Ecto neural progenitor cell (in vitro differentiated cells): ENCODE measurements around the gene GPX7.

Source experiments
- DNase-seq: peaks from one replicate; pipeline ENCODE4 v3.0.0-alpha.2; 2018; ENCODE audit warnings: low spot score

Gene GPX7

DNA sequence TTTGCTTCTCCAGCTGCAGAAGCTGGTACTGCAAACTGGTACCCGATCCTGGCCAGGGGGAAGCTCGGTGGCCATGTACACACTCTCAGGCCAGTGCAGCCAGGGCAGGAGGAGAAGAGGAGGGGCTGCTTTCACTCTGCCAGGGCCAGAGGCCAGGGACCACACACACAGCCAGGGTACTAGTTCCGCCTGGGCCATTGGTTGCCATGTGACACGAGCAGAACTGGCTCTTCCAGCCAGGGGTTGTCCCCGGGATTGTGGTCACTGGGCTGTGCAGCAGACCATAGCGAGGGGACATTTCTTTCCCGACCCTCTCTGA lies 27.1 kb downstream of the GPX7 start:
- DNase-seq: peak; percentile 92

DNA sequence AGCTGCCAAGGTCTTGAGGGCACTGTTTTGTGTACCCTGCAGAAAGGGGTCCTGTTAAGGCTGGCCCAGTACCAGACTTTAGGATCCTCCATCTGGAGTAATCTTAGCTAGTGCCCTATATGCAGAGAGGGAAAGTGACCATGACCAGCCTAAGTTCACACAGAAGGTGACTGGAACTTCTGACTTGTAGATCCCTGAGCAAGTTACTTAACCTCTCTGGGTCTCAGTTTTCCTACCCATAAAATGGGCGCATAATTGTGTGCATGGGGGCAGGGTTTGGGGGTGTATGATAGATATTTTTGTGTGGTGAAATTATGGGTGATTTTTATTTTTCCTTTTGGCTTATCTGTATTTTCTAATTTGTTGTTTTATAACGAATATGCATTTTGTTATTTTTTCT lies 27.5 kb downstream of the GPX7 start:
- no peak for DNase-seq

DNA sequence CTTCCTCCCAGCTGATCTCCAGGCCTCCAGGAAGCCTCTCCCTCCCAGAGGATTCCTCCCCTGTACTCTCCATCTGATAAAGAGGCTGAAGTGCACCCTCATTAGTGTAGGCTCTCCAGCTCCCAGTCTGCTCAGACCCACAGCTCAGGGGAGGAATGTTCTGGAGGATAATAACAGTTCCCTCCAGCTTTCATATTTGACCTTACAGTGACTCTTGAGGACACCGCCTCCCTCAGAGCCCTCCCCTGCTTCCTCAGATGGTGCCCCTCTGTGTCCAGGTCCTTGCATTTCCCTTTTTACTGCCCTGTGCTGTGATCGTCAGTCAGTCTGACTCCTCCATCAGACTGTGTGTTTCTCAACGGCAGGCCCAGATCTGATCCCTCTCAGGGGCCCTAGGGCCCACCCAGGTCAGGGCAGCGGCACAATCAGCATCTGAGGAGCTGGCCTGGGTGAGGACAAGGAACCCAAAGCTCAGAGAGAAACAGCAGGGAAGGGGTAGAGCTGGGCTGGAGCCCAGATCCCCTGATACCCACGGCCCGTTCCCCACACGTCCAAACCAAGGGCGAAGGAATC lies 29.7 kb downstream of the GPX7 start:
- DNase-seq: no peak

DNA sequence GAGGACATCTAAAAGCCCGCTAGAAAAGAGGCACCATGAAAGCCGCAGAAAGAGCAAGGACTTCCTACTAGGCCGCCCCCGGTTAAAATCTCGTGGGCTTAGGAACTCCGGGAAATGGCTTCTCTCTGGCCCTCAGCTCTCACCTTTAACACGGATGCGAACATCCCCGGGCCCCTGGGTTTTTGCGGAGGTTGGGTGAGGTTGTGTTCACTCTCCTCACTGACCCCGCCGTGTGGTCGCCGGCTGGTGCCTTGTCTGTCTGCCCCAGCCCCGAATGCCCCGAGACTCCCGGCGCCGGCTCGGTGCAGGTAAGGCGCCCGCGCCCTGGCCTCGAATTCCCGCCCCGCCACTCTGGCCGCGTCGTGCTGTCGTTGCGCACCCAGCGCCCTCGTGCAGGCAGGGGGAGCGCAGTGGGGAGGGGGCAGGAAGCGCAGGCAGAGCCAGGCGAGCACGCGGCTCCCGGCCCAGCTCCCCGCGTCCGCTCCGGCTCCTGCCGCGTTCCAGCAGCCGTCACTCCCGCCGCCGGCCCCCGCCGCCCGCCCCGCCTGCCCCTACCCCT lies 30.6 kb downstream of the GPX7 start, which contains the start of gene SHISAL2A:
Gene SHISAL2A (plus strand): TSS at position 437 of the 559 bp plus-strand sequence. CDS start 326 bp downstream, outside the sequence.
- DNase-seq: peak; percentile 76

GRCh38 chr1:52633291-52633754 lies 31.2 kb downstream of the GPX7 start:
- DNase-seq: no peak

GRCh38 chr1:52634111-52634510 lies 31.9 kb downstream of the GPX7 start:
- no peak for DNase-seq

DNA sequence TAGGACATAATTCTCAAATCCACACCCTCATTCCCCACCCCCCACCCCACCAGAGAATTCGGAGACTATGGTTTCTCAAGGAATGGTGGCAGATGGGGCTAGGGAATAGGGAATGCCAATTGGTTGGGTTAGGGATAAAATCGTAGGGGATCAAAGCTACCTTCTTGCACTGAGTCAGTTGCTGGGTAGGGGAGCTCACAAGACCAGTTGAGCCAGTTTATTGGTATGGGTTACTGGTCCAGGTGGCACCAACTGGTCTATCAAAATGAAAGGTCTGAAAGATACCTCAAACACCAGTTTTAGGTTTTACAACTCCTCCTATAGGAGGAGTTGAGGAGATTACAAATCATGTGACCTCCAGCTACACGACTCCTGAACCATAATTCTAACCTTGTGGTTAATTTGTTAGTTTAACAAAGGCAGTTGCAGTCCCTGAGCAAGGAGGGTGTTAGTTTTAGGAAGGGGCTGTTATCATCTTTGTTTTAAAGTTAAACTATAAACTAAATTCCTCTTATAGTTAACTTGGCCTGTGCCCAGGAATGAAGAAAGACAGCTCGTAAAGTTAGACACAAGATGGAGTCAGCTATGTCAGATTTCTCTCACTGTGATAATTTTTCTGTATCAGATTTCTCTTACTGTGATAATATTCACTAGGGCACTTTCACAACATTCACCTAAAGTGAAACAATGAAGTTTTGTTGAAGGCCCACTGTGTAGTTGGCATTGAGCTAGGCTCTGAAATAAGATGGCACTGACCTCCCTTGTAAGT lies 33.3 kb downstream of the GPX7 start:
- DNase-seq: no peak

DNA sequence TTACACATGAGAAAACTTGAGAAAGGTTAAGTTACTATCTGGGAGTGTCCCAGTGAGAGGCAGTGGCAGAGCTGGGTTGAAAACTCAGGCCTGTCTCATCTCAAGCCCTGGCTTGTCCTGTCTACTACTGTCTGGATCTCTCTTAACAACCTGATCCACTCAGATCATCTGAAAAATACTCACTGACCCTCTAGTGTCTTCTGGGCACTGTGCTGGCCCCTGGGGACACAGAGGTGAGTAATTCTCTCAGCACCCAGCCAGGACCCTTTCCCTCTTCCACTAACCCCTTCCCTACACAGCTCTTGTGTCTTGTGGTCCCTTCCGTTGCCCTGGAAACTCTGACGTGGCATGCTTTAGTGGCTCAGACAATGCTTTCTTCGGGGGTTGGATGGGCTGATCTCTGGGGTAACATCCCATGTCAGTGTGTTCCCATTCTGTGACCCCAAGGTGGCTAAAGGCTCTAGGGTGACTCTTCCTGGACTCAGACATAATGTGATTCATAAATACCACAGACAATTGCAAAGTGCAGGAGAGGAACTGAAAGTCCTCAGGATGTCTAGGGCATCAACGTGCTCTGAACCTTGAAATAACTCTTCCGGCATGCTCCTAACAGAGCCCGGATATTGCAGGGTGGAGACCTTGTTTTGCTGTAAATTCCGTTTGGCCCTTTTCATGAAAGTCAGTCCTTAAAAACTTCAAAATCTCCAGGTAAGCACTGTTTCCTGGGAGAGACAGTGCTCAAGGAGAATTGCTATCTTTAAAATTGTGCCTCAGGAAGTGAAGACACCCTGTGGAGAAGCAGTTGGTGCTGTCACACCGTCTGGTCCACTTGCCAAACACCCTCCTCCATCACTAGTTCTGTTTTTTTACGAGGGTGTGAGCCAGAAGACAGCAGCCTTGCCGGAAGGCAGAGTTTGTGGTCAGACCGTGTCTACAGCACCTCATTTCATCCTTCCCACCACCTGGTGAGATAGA lies 34.8 kb downstream of the GPX7 start:
- DNase-seq: no peak

DNA sequence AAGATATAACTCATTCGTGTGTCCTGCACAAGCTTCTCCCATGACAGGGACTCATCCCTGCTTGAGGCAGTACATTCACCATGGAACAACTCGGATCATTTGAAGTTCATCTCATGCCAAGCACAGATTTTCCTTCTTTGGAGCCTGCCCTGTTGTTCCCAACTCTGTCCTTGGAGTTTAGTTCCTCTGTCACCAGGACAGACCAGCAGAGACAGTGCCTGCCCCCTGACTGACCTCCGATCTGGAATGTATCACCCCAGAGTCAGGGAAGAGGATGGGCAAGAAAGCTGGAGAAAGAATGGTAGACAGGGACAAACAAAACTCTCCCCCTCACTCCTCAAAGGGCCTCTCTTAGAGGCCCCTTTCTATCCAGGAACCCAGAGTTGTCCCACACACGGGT lies 35.8 kb downstream of the GPX7 start:
- no peak for DNase-seq

DNA sequence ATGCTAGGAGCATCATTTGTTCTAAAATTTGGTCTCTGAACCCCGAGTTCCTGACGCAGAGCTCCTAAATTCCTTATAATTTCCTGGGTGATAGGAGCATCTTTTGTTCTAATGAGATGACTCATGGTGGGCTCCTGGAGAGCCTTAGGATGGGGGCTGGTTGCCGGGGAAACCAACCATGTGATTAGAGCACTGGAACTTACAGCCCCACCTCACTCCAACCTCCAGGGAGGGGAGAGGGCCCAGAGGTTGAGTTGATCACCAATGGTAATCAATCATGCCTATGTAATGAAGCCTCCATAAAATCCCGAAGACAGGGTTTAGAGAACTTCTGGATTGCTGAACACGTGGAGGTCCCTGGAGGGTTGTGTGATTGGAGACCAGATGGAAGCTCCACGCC lies 38.5 kb downstream of the GPX7 start:
- DNase-seq: no peak

GRCh38 chr1:52641307-52641706 lies 39.1 kb downstream of the GPX7 start:
- DNase-seq: no peak

DNA sequence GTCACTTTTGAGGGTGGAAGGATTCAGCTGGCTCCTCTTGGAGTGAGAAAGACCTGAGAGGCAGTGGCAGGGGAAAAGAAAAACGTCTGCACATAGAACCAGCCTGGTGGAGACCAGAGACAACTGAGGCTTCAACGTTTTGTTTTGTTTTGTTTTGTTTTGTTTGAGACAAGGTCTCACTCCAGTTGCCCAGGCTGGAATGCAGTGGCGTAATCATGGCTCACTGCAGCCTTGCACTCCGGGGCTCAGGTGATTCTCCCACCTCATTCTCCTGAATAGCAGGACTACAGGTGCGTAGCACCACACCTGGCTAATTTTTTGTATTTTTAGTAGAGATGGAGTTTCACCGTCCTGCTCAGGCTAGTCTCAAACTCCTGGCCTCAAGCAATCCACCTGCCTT lies 43.1 kb downstream of the GPX7 start:
- no peak for DNase-seq

- DNase-seq: no peak
Measured at GRCh38 chr1:52651904-52652303, 49.7 kb downstream of the GPX7 start.

DNA sequence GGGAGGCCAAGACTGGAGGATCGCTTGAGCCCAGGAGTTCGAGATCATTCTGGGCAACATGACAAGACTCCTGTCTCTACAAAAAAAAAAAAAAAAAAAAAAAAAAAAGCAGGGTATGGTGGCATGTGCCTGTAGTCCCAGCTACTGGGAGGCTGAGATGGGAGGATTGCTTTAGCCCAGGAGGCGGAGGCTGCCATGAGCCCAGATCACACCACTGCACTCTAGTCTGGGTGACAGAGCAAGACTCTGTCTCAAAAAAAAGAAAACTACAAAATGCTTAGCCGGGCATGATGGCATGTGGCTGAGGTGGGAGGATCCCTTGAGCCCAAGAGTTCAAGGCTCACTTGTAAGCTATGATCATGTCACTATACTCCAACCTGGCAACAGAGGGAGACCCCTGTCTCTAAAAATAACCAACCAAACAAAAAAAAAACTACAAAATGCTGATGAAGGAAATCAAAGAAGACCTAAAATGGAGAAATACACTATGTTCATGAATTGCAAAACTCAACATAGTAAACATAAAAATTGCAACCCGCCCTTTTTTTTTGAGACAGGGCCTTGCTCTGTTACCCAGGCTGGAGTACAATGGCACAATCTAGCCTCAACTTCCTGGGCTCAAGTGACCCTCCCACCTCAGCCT lies 51.2 kb downstream of the GPX7 start:
- DNase-seq: no peak

DNA sequence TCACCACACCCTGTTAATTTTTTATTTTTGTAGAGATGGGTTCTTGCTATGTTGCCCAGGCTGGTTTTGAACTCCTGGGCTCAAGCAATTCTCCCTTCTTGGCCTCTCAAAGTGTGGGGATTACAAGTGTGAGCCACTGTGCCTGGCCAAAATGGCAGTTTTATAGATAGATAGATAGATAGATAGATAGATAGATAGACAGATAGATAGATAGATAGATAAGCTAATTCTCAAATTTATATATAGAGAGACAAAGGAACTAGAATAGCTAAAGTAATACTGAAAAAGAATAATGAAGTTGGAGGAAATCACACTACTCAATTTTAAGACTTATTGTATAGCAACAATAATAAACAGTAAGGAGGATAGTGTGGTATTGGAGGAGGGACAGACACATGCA lies 51.9 kb downstream of the GPX7 start:
- no peak for DNase-seq

DNA sequence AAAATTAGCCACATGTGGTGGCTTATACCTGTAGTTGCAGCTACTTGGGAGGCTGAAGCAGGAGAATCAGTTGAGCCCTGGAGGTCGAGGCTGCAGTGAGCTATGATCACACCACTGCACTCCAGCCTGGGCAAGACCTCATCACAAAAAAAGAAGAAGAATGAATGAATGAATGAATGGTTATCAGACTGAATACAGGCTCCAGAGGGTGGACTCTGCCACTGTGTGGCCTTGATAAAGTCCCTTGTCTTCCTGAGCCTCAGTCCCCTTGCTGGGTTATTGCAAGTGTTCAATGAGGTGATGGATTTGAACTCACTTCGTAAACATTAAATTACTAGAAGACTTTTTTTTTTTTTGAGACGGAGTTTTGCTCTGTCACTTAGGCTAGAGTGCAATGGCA lies 55.5 kb downstream of the GPX7 start:
- DNase-seq: no peak
